Skin of body (tissue), 2 donors: ENCODE results near the gene RNF10. TPM values are rescaled to one million over a fixed set of nuclear protein-coding genes. Genes with fewer than 3 reads are reported as not detected.
"Not testable (repeated sequence)": the region's sequence is repeated elsewhere in the genome, so short reads cannot be mapped to it uniquely, and the experiment has no call there.

Experiments
- DNase-seq: peaks from one replicate; lab custom pipeline; 2025; lab: John Stamatoyannopoulos, UW
- total RNA-seq: library from RNA; depleted of rRNA; stranded (reverse); fragments of >200 nt; gene quantifications from one replicate; pipeline ENCODE4 v1.2.3, GENCODE V29; 2014

RNF10 gene
- total RNA-seq, 1 donor from 2014 or later, result 127 TPM

DNA sequence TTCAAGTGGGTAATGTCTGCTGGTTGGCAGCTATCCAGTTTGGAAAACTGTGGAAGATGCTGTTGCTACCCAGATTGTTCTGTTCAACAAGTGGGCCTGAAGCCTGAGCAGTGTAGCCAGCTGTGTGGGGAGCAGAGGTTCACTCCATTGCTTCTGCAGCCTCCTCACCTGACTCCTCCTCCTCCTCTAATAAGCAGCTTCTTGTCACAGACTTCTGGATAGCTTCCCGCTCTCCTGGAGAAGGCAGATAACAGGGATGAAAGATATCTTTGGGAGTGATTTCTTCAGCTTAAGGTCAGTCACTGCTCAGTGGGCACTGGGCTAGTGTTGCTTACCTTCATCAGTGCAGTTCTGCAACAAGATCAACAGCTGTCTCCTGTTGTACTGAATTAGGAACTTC lies 45.0 kb downstream of the RNF10 start:
- DNase-seq, result no peak

DNA sequence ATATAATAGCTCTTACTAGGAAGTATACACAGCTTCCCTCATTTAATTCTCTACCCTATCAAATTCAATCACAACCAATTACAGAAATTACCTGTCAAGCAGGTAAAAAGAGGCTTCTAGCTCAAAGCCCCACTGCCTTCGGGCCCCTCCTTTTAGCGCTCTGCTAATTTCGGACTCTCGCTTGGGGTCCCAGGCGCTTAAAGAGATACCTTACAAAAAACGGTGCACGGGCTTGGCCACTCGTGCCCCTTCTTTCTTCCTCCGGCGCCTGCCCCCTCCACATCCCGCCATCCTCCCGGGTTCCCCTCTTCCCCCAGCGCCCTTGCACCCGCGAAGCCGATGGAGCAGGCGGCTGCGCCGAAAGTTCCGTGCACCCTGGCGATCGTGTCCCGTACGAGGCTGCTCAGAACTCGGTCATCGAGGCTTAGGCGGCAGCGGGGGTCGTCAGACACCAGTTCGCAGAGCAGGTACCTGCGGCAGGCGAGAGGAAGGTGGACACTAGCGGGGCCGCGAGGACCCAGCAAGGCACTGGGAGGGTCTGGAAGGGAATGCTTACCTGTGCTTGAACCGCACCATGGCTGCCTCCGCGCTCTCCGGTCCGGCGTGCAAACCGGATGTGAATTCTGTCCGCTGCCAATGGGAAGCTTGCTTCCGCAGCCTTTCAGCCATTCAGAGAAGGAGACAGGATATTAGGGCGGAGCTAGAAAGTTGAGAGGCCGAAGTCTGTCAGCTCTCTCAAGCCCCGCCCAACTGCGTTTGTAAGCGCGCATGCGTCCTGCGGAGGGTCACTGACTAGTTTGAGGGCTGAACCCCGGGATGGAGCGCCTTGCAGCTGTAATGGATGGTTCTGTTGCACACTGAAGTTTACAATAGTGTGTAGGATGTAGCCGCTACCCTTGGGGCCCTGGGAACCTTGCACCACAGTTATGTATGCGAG lies 46.9 kb downstream of the RNF10 start, which contains the start of gene POP5:
TSS of gene POP5 (minus strand) at position 616 of the 937 bp plus-strand sequence. CDS start at position 576, 40 bp downstream.
- peak; percentile 92 for DNase-seq

DNA sequence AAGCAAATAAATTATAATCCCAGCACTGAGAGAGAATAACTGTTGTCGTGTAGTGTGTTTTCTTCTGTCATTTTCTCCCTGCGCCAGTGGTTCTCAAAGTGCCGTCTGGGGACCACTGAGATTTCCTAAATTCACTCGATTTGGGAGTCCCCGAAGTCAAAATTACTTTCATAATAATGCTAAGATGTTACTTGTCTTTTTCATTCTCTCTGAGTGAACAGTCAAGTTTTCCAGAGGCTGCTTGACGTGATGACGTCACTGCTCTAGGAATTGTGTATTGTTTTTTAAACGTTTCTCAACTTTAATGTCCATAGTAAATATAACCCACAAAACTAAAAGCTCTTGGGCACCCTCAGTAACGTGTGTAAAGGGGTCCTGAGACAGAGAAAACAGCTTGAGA lies 47.8 kb downstream of the RNF10 start:
- DNase-seq, result no peak

DNA sequence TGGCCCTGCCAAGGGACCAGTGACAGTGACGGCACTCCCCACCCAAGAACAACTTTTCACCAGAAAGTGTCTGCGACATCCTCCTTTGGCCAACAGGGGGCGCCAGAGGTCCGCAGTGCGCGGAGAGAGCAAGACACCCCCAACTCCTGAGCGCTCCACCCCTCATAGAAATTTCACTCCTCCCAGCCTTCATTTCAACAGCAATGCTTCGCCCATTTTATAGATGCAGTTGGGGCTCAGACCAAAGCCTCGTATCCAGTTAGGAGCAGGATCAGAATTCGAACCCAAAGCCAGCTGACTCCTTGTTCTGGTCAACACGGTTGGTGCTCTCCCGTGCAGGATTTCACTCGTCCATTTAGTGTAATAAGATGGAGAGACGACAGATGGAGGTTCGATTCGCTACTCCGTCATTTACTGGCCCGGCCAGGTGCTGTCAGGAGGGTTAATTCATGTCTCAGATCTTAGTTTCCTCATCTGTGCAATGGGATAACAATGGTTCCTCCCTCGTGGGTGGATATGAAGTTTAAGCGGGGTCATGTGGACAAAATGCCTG lies 49.4 kb downstream of the RNF10 start:
- DNase-seq, result peak; percentile 44

DNA sequence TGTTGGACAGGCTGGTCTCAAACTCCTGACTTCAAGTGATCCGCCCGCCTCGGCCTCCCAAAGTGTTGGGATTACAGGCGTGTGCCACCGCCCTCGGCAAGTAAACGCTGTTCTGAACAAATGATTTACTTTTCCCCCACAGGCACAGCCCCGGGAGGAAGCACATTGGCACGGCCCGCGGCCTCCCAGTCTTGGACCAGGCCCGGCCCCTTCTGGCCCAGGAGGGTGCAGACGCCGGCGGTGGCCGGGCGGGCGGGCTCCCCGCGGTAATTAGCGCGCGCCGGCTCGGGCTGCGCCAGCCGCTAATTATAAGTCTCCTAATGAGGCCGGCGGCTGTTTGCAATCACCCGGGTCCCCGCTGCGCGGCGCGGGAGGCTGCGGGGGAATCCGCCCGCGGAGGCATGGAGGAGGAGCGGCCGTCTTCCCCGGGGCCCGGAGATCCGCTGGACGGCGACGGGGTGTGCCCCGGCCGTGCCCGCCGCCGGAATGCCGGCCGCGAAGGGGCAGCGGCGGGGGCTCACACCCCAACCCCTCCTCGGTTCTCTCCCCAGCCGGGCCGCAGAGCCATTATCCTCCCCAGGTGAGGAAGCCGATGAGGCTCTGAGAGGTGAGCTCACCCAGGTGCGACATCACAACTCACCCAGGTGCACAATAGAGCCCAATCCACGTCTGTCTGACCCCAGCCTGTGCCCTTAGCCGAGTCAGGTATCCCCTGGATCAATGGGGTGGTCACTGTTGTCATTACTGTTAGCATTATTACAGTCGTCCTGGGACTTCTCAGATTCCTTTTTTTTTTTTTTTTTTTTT lies 50.4 kb downstream of the RNF10 start:
- no peak for DNase-seq

DNA sequence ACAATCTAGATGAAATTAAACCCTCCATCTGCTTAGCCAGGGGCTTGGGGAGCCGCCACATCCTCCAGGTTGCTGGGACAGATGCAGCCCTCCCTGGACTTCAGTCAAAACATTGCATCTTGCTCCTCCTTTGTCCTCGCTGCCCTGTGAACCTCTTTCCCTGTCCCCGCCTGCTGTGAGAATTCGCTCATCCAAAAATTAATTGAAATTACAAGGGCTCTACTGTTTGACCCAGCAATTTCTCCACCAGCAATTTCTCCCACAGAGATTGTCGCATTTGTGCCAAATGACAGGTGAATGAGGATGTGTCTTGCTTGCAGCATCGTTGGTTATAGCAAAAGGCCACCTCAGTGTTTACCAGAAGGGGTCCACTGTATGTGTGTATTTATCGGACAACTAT lies 52.0 kb downstream of the RNF10 start:
- DNase-seq, result no peak

DNA sequence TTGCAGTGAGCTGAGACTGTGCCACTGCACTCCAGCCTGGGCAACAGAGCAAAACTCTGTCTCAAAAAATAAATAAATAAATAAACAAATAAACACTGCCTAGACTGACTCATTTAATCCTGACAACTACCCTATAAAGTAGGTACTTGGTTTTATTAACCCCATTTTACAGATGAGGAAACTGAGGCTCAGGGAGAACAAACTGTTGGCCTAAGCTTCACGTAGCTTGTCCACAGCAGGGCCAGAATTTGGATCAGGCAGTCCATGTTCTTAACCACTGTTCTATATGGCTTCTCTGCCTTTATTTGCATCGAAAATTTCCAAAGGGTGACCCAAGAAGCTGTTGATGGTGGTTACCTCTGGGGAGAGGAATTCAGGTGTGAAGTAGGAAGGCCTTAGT lies 52.7 kb downstream of the RNF10 start:
- DNase-seq, result no peak

DNA sequence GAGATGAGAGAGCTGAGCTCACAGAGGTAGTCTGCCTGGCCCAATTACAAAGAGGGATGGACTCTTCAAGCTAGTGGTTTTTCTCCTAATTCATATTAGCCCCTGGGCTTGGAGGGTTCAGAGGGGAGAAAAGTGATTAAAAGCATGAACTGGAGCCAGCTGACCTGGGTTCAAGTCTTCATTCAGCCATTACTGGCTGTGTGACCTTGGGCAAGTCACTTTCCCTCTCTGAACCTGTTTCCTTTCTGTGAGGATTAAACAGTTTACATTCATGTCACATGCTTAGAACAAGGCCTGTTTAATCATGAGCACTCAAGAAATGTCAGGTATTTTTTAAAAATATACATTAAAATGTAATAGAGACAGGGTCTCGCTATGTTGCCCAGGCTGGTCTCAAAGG lies 54.2 kb downstream of the RNF10 start:
- no peak for DNase-seq

DNA sequence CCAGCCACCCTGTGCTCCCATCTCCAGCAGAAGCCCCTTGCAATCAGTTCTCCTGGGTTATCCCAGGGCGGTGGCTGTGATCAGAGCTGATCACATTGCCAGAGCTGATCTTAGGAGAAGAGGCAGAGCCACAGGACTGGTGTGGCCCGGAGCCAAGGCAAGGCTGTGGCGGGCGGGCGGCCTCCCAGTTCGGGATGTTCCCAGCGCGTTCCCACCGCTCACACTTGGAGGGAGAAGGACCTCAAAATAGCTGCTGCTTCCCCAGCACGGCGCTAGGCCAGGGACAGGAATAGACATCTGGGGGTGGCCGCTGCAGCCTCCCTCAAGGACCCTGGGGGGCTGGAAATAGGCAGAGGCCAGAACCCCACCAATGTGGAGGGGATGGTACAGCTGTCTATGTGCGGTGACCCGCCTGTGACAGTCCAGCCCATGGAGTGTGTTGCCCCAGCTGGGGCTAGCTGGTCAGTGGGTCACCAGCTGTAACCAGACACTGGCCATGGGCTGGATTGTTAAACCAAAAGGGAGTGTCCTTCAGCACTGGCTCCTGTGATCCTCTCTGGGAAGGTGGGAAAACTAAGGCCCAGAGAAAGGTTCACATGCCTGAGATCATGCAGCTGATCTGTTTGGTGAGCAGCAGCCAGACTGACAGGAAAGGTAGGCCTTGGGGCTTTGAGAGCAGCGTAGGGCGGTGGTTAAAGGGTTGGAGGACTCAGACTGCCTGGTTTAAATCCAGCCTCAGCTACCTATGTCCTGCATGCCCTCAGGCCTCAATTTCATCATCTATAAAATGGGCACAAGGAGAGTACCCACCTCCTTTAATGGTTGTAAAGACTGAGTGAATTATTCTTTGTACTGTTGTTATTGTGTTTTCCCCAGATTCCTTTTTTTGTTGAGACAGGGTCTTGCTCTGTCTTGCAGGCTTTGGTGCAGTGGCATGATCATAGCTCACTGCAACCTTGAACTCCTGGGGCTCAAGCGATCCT lies 55.1 kb downstream of the RNF10 start:
- no peak for DNase-seq

DNA sequence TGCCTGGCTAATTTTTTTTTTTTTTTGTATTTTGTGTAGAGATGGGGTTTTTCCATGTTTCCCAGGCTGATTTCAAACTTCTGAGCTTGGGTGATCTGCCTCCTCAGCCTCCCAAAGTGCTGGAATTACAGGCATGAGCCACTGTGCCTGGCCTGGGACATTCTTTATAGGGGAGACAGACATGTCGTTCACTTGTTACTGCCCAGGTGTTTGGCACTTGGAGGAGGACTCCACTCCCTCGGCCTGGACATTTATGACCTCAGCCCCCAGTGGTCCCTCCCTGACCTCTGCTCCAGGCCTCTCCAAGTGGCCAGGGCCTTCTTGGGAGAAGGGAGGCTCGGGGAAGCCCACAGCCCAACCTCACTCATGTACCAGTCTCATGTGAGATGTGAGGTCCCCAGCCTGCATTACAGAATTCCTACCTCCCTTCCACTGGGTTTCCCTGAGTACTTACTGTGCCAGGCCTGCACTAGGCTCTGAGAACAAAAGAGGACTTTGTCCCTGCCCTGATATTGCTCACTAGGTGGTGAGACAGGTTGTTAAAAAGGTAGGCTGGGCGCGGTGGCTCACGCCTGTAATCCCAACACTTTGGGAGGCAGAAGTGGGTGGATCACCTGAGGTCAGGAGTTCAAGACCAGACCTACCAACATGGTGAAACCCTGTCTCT lies 56.7 kb downstream of the RNF10 start:
- no peak for DNase-seq

DNA sequence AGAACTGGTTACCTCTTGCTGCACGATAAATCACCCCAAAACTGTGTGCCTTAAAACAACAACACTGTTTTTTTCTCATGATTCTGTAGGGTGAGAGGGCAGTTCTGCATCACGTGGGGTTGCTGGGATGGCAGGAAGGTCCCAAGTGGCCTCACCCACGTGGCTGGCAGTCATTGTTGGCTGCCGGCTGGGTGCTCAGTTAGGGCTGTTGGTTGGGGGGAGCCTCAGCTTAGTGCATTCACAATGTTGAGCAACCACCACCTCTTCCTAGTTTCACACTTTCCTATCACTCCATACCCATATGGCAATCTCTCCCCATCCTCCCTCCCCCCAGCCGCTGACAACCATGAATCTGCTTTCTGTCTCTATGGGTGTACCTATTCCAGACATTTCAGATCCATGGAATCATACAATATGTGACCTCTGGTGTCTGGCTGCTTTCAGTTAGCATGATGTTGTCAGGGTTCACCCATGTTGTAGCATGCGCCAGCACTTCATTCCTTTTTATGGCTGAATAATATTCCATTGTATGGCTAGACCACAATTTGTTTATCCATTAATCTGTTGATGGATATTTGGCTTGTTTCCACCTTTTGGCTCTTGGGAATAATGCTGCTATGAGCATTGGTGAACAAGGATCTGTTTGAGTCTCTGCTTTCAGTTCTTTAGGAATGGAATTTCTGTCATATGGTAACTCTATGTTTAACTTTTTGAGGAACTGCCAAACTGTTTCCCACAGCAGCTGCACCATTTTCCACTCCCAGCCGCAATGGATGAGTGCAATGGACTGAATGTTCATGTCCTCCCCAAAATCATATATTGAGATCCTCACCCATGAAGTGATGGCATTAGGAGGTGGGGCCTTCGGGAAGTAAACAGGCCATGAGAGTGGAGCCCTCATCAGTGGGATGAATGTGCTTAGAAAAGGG lies 58.2 kb downstream of the RNF10 start:
- no peak for DNase-seq

DNA sequence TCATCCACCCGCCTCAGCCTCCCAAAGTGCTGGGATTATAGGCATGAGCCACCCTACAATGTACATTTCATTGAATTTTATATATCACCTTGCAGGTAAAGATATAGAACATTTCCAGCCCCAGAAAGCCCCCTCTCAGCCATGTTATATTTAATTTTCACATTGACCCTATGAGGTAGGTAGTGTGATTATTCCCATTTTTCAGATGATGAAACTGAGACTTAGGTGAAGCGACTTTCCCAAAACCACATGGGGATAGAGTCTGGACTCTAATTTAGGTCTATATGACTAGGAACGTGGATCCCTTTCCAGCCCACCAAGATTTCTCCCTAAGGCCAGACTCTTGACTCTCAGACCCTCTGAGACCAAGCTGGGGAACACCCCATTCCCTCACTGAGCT lies 62.7 kb downstream of the RNF10 start:
- DNase-seq, result no peak

DNA sequence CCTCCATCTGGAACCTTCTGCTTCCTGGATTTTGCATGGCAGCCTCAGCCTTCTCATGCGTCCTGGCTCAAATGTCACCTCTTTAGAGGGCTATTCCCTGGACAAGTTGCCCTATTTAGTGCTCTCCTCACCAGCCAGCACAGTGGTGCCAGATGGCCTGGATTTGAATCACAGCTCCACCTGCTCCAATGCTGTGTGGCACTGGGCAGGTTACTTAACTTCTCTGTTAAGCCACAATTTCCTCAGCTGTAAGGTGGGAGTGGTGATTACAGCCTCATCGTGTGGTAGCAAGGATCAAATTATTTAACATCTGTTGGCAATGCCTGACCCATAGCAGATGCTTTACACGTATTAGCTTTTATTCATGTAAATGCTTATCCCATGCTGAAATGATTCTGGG lies 63.7 kb downstream of the RNF10 start:
- DNase-seq, result no peak

DNA sequence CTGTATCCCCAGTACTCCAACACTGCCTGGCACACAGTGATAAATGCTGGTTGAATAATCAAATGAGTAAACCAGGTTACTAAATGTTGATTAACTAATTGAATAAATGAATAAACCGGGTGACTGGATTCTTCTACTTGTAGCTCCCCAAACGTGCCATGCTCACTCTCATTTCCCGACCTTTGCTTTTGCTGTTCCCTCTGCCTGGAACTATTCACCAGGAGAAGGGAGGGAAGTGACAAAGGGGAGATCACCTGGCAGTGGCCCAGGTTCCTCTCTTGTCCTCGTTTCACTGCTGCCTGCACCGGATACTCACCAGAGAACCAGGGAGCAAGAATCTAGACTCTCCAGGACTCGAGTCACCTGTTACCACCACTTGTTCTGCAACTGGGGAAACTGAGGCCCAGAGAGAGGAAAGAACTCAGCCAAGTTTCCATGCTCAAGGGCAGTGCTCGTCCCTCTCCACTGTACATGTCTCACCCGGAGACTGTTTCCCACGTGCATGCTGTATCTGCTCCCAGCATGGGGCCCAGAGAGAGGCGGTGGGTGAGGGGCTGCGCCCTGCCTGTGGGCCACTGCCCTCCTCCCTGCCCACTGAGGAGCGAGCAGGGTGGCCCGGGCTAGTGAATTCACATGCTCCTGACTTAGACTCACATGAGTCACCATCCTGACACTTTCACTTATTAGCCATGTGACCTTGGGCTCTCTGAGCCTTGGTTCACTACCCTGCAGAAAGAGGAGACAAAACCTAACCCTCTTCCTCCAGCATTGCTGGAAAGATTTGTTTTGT lies 64.7 kb downstream of the RNF10 start:
- DNase-seq, result no peak

DNA sequence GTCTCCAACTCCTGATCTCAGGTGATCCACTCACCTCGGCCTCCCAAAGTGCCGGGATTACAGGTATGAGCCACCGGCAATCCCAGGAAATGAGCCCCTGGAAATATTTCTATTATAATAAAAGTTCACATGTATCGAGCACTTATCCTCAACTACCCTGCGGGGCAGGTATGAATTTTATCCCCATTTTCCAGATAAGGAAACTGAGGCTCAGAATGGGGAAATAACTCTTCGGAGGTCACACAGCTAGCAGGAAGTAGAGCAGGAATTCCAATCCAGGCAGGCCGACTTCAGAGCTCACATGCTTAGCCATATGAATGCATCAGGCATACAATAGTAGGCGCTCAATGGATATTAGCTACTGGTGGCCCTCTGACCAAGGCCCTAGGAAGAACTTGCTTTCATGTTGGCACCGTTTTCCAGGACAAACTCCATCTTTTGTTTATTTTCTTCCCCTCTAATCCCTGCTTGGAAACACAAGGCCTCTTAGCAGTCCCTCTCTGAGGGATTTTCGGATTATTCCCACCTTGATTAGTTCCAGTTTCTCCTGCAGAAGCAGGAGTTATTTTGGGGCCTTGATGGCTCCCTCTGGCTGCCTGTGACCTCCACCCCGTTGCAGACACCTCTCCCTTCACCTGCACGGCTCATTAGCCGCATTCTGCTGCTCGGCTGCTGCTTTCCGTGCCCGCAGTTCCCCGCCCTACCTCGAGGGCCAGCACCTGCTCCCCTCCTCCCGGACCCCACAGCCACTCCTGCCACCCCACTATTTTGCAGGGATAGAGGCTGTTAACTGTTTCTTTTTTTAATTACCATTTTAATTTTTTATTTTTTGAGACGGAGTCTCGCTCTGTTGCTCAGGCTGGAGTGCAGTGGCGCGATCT lies 65.8 kb downstream of the RNF10 start:
- no peak for DNase-seq

DNA sequence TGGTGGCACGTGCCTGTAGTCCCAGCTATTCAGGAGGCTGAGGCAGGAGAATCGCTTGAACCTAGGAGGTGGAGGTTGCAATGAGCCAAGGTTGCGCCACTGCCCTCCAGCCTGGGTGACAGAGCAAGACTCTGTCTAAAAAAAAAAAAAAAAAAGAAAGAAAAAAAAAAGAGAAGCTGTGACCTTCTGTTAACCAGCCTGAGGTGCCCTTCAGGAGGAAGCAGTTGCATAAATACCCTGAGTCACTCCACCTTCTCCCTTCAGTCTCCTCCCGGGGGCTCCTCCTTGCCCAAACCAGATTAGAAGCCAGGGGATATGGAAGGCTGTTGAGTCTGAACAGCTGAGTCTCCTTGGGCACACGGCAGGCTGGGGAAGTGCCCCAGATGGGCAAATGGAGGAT lies 68.3 kb downstream of the RNF10 start:
- DNase-seq, result not testable (repeated sequence)

DNA sequence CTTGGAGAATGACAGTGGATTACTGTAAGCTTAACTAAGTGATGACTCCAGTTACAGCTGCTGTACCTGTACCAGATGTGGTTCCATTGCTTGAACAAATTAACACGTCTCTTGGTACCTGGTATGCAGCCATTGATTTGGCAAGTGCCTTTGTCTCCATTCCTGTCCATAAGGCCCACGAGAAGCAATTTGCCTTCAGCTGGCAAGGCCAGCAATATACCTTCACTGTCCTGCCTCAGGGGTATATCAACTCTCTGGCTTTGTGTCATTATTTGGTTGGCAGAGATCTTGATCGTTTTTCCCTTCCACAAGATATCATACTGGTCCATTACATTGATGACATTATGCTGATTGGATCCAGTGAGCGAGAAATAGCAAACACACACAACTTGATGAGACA lies 76.4 kb downstream of the RNF10 start:
- DNase-seq, result no peak
